Calu3 (cell line): ENCODE data around the gene FBXL17. TPM values are rescaled to one million over a fixed set of nuclear protein-coding genes. Genes with fewer than 3 reads are reported as not detected.

Source experiments
- BruUV-seq: library from RNA; stranded (reverse); fragments of 400-500 nt; replicated peaks from 2 replicates; lab custom pipeline; 2021; lab: Mats Ljungman, UMichigan
- CTCF ChIA-PET: fragments of 300-600 bp; sonication (Branson Sonifier 250); formaldehyde crosslinking; loops from one replicate; lab custom pipeline; 2022; ENCODE audit warnings: antibody characterized with exemption; lab: Charles Lee
- DNase-seq: peaks from one replicate; pipeline ENCODE4 v3.0.0; 2022
- H3K27ac Mint-ChIP-seq: one replicate; pipeline ENCODE4 v1.8.0; 2022; ENCODE audit warnings: mixed read lengths; ENCODE audit not compliant: unreplicated experiment
- H3K27me3 Mint-ChIP-seq: one replicate; pipeline ENCODE4 v1.8.0; 2022; ENCODE audit warnings: mixed read lengths; ENCODE audit not compliant: unreplicated experiment
- H3K36me3 Mint-ChIP-seq: one replicate; pipeline ENCODE4 v1.8.0; 2022; ENCODE audit warnings: mild to moderate bottlenecking, moderate library complexity, mixed read lengths; ENCODE audit not compliant: insufficient read depth, unreplicated experiment
- H3K4me1 Mint-ChIP-seq: one replicate; pipeline ENCODE4 v1.8.0; 2022; ENCODE audit warnings: mild to moderate bottlenecking, low read depth, mixed read lengths; ENCODE audit not compliant: unreplicated experiment
- H3K4me3 Mint-ChIP-seq: one replicate; pipeline ENCODE4 v1.8.0; 2022; ENCODE audit warnings: mild to moderate bottlenecking, low read depth, moderate library complexity, mixed read lengths; ENCODE audit not compliant: unreplicated experiment
- H3K9me3 Mint-ChIP-seq: one replicate; pipeline ENCODE4 v1.8.0; 2022; ENCODE audit warnings: low read depth, mixed read lengths; ENCODE audit not compliant: unreplicated experiment
- intact Hi-C: fragments of 100-400 bp; cut with micrococcal nuclease; formaldehyde crosslinking; loops from one replicate; pipeline ENCODE4 v1.10.0; 2022; ENCODE audit not compliant: unreplicated experiment
- total RNA-seq: library from RNA; stranded (reverse); gene quantifications from 2 replicates; pipeline ENCODE4 v1.2.3, GENCODE V29; 2022
- TF ChIP-seq, protein P1 (sequence below): fragments of 200-600 bp; IDR thresholded peaks from one replicate; pipeline ENCODE4 v1.8.0; 2022; ENCODE audit warnings: antibody characterized with exemption; ENCODE audit not compliant: unreplicated experiment

The FBXL17 gene
- total RNA-seq, 1 experiment from 2014 or later = 19.6 TPM

DNA sequence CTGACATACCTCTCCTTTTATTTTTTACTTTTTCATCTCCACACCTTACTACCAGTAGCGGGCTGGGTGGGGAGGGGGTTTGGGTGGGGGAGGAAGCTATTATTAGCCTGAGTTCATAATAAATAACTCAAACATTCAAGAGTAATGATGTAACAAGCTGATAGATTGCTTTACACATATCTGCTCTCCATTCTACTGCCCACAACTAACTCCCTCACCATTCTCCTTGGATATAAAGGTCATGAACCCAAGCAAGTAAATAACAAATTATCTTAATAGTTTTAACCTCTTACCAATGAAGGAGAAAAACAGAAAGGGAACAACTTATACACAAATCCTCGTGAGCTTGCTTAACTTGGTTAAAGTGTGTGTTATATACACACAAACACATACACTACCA lies 15.4 kb downstream of the FBXL17 start:
- Mint-ChIP-seq H3K4me3 (no peak overlapping the region), H3K27me3 (no peaks in the 10 kb centered on the region), H3K9me3 (no peaks in the 10 kb centered on the region), H3K27ac (no peak overlapping the region), H3K4me1 (no peaks in the 10 kb centered on the region), H3K36me3 (no peaks in the 10 kb centered on the region)
- no TSS peak for BruUV-seq
- no peak for DNase-seq
- TF ChIP-seq, protein P1, sequence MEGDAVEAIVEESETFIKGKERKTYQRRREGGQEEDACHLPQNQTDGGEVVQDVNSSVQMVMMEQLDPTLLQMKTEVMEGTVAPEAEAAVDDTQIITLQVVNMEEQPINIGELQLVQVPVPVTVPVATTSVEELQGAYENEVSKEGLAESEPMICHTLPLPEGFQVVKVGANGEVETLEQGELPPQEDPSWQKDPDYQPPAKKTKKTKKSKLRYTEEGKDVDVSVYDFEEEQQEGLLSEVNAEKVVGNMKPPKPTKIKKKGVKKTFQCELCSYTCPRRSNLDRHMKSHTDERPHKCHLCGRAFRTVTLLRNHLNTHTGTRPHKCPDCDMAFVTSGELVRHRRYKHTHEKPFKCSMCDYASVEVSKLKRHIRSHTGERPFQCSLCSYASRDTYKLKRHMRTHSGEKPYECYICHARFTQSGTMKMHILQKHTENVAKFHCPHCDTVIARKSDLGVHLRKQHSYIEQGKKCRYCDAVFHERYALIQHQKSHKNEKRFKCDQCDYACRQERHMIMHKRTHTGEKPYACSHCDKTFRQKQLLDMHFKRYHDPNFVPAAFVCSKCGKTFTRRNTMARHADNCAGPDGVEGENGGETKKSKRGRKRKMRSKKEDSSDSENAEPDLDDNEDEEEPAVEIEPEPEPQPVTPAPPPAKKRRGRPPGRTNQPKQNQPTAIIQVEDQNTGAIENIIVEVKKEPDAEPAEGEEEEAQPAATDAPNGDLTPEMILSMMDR = no peak
- CTCF ChIA-PET = no interaction called here
- intact Hi-C loops = no loop called here

DNA sequence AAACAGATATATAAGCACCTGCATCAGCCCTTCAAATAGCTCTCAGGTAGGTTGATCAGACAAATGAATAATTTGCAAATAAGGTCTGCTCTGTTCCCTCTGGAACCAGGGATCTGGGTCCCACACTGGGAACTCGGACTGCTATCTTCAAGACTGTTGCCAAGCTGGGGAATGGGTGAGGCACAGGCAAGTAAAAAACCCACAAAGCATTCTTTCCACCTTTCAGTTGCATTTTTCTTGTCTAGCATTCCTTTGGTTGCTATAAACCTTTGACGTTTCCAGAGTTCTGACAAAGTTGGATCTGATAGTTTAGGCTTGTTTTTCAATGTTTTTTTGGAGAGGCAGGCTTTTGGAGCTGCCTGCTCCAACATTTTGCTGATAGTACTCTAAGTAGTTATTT lies 20.1 kb downstream of the FBXL17 start:
- intact Hi-C loops = no loop called here
- Mint-ChIP-seq H3K36me3 (no peaks in the 10 kb centered on the region), H3K27ac (no peak overlapping the region), H3K4me1 (no peaks in the 10 kb centered on the region), H3K9me3 (no peaks in the 10 kb centered on the region), H3K4me3 (no peak overlapping the region), H3K27me3 (no peaks in the 10 kb centered on the region)
- DNase-seq = no peak
- CTCF ChIA-PET = no interaction called here
- no TSS peak for BruUV-seq
- TF ChIP-seq, protein P1 = no peak

DNA sequence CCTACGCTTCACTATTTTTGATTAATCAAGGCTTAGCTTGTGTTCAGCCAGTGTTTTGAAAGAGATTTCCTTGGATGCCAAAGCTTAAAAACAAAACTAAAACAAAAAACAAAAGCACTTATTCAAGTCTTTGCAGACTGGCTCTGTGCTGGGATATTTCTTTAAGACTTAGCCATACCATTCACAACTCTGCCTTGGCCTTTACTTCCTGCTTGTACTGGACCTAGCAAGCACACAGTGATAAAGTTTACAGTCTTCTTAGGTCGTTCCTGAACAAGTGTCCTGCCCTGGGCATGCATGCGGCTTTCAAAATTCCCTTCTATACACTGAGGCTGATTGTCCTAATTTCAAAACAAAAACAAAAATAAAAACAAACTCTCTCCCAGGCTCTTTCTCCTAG lies 20.7 kb downstream of the FBXL17 start:
- no peak overlapping the region for H3K4me3 Mint-ChIP-seq
- no peaks in the 10 kb centered on the region for H3K9me3 Mint-ChIP-seq
- TF ChIP-seq, protein P1 = no peak
- no peaks in the 10 kb centered on the region for H3K4me1 Mint-ChIP-seq
- H3K27ac Mint-ChIP-seq = no peak overlapping the region
- H3K27me3 Mint-ChIP-seq = no peaks in the 10 kb centered on the region
- no peaks in the 10 kb centered on the region for H3K36me3 Mint-ChIP-seq
- CTCF ChIA-PET = no interaction called here
- no TSS peak for BruUV-seq
- intact Hi-C loops = no loop called here
- no peak for DNase-seq

DNA sequence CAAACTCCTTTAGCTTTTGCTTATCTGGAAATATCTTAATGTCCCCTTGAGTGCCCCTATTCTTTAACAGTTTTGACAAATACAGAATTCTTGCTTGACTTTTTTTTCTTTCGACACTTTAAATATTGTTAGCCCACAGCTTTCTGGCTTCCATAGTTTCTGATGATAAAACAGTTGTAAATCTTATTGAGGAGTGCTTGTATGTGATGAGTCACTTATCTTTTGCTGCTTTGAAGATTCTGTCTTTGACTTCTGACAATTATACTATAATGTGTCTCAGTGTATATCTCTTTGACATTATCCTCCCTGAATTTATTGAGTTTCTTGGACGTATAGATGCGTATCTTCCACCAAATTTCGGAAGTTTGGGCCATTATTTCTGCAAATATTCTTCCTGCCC lies 21.6 kb downstream of the FBXL17 start:
- intact Hi-C loops = no loop called here
- no peak for DNase-seq
- Mint-ChIP-seq H3K36me3 (no peaks in the 10 kb centered on the region), H3K27ac (no peak overlapping the region), H3K4me1 (no peaks in the 10 kb centered on the region), H3K9me3 (no peaks in the 10 kb centered on the region), H3K27me3 (no peaks in the 10 kb centered on the region), H3K4me3 (no peak overlapping the region)
- TF ChIP-seq, protein P1 = no peak
- no TSS peak for BruUV-seq
- CTCF ChIA-PET = no interaction called here
